Effector memory CD4-positive, alpha-beta T cell (primary cell): ENCODE measurements around the gene DACT2.
"Not testable (repeated sequence)": the region's sequence is repeated elsewhere in the genome, so short reads cannot be mapped to it uniquely, and the experiment has no call there.

Experiments used
- DNase-seq, 3 donors: peaks; one replicate each; pipeline ENCODE4 v3.0.0-alpha.2; 2020
- H3K27ac ChIP-seq: 2 replicates; pipeline ENCODE4 v1.7.0; 2013; ENCODE audit warnings: mild to moderate bottlenecking, low read length, moderate library complexity; ENCODE audit not compliant: insufficient read depth, poor library complexity, severe bottlenecking
- H3K27me3 ChIP-seq: replicated peaks from 2 replicates; pipeline ENCODE4 v1.7.0; 2013; ENCODE audit warnings: mild to moderate bottlenecking, low read length; ENCODE audit not compliant: insufficient read depth, control insufficient read depth, poor library complexity, severe bottlenecking
- H3K36me3 ChIP-seq: 2 replicates; pipeline ENCODE4 v1.7.0; 2013; ENCODE audit warnings: mild to moderate bottlenecking, low read length, moderate library complexity; ENCODE audit not compliant: control insufficient read depth, insufficient read depth
- H3K4me1 ChIP-seq: 2 replicates; pipeline ENCODE4 v1.7.0; 2013; ENCODE audit warnings: low read length, mild to moderate bottlenecking; ENCODE audit not compliant: control insufficient read depth, insufficient read depth, poor library complexity, severe bottlenecking
- H3K4me3 ChIP-seq: 2 replicates; pipeline ENCODE4 v1.7.0; 2013; ENCODE audit warnings: low read length, low read depth, mild to moderate bottlenecking; ENCODE audit not compliant: insufficient read depth, poor library complexity, severe bottlenecking
- H3K9me3 ChIP-seq: 2 replicates; pipeline ENCODE4 v1.7.0; 2013; ENCODE audit warnings: mild to moderate bottlenecking, low read length, moderate library complexity; ENCODE audit not compliant: control insufficient read depth

Gene DACT2

GRCh38 chr6:168292826-168293225 is 26.8 kb downstream of the DACT2 start:
- Histone ChIP-seq H3K27ac (no peak overlapping the region), H3K36me3 (no peaks in the 10 kb centered on the region), H3K27me3 (no peaks in the 10 kb centered on the region), H3K4me1 (no peaks in the 10 kb centered on the region), H3K9me3 (no peaks in the 10 kb centered on the region), H3K4me3 (no peak overlapping the region)
- no peak for DNase-seq

DNA sequence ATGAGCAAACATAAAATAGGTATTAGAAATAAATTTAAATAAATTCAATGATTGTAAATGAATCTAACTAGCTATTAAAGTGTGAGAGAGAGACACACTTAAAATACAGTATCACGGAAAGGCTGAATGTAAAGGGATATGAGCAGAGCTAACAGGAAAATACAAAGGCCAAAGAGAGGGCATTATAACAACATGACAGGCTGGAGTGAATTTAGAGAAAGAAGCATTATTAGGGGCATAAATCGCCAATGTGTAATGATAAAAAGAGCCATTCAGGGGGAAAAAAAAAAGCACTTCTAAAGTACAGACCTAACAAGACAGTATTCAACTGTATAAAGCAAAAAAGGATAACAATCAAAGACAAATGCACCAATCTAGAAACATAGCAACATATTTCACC is 28.1 kb downstream of the DACT2 start:
- Histone ChIP-seq H3K9me3 (no peaks in the 10 kb centered on the region), H3K4me3 (no peak overlapping the region), H3K27ac (no peak overlapping the region), H3K4me1 (no peaks in the 10 kb centered on the region), H3K27me3 (no peaks in the 10 kb centered on the region), H3K36me3 (no peaks in the 10 kb centered on the region)
- DNase-seq = no peak

DNA sequence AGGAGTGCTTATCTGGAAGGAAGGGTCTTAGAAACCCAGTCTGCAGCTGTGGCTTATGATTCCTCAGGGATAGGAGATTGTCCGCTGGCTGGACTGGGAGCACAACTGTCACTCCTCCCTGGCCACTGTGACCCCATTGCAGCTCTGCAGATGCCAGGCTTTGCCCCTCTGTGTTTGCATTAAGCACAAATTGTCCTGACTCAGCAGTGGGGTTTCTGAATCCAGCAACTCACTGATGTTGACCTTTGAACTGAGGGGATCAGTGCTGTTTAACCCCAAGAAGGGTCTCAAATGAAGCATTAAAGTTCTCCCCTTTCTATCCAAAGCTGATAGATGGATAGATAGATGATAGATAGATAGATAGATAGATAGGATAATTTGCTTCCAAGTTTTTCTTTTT is 29.5 kb downstream of the DACT2 start:
- H3K27me3 ChIP-seq = no peaks in the 10 kb centered on the region
- H3K9me3 ChIP-seq = no peaks in the 10 kb centered on the region
- DNase-seq = no peak
- no peaks in the 10 kb centered on the region for H3K4me1 ChIP-seq
- H3K27ac ChIP-seq = no peak overlapping the region
- H3K36me3 ChIP-seq = no peaks in the 10 kb centered on the region
- no peak overlapping the region for H3K4me3 ChIP-seq

DNA sequence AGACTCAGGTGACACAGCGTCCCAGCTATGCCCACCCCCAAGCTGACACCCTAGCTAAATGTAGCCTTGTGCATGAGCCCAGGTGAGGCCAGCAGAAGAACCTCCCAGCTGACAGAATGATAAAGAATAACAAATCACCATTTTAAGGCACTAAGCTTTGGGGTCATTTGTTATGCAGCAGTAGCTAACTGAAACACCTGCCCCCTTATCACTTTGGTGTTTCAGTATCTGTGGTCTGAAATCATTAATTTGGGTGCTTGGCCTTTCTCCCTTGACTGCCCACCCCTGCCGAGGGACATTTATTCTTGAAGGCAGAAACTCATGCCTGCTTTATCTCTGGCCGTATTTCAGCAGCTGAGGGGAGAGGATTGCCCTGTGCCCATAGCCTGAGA is 30.0 kb downstream of the DACT2 start:
- H3K4me3 ChIP-seq = no peak overlapping the region
- no peak for DNase-seq
- no peak overlapping the region for H3K27ac ChIP-seq
- no peaks in the 10 kb centered on the region for H3K36me3 ChIP-seq
- no peaks in the 10 kb centered on the region for H3K27me3 ChIP-seq
- H3K9me3 ChIP-seq = no peaks in the 10 kb centered on the region
- no peaks in the 10 kb centered on the region for H3K4me1 ChIP-seq

- no peak for DNase-seq
- no peak overlapping the region for H3K27ac ChIP-seq
- no peak overlapping the region for H3K4me3 ChIP-seq
- no peaks in the 10 kb centered on the region for H3K9me3 ChIP-seq
- H3K27me3 ChIP-seq = no peaks in the 10 kb centered on the region
- no peaks in the 10 kb centered on the region for H3K36me3 ChIP-seq
- no peaks in the 10 kb centered on the region for H3K4me1 ChIP-seq
Observed at GRCh38 chr6:168288781-168289570, 30.6 kb downstream of the DACT2 start.

DNA sequence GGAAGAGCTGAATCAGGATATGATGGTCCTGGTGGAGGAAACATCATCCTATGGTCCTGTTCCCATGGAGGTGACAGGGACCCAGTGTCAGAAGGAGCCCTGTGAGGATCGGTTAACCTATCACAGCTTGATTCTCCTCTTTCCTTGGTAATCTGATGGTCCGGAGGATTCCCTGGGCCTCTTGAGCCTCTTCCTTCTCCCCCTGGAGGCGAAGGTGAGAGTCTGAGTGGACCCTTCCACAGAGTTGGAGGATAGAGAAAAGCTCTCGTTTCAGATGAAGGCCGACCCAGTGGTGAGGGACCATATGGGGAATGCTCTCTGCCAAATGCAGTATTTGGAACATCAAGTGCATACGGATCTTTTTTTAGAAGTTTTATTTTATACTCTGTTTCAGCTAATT is 32.1 kb downstream of the DACT2 start:
- not testable (repeated sequence) for DNase-seq, H3K4me1 ChIP-seq, H3K9me3 ChIP-seq, H3K4me3 ChIP-seq, H3K27me3 ChIP-seq, H3K27ac ChIP-seq, H3K36me3 ChIP-seq

DNA sequence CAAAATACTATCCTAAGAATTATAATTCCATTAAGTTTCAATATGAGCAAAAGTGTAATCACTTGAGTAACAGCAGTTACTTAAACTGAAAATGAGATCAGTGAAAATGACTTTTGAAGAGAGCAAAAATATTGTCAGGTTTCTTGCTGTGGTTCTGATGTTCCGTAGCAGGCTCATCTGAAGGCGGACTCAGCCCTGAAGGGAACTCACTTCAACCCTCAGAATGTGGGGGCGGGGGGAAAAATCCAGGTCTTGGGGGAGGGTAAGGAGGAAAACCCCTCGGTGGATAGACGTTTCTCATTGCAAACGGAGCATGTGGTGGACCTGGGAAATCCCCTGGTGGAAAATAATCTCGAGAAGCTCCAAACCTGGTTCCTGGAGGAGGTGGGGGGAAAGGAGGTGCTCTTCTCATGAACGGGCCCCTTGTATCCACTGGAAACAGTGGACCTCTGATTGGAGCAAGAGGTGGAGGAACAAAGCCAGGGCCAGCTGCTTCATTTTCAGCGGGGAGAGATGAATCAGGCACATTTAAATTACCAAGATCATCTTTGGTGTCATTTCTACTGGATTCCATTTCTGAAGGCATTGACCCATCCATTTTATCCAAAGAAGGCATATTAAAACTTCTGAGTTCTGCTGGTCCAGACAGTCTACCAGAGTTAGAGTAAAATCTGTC is 32.7 kb downstream of the DACT2 start:
- H3K27ac ChIP-seq, H3K9me3 ChIP-seq, H3K27me3 ChIP-seq, H3K4me1 ChIP-seq, DNase-seq, H3K36me3 ChIP-seq, H3K4me3 ChIP-seq: not testable (repeated sequence)

- H3K4me1 ChIP-seq = no peaks in the 10 kb centered on the region
- no peak overlapping the region for H3K4me3 ChIP-seq
- no peak overlapping the region for H3K27ac ChIP-seq
- H3K27me3 ChIP-seq = no peaks in the 10 kb centered on the region
- no peaks in the 10 kb centered on the region for H3K9me3 ChIP-seq
- no peaks in the 10 kb centered on the region for H3K36me3 ChIP-seq
- no peak for DNase-seq
Observed at GRCh38 chr6:168286116-168286515, 33.5 kb downstream of the DACT2 start.

- H3K9me3 ChIP-seq = no peaks in the 10 kb centered on the region
Observed at GRCh38 chr6:168285456-168285855, 34.1 kb downstream of the DACT2 start.

DNA sequence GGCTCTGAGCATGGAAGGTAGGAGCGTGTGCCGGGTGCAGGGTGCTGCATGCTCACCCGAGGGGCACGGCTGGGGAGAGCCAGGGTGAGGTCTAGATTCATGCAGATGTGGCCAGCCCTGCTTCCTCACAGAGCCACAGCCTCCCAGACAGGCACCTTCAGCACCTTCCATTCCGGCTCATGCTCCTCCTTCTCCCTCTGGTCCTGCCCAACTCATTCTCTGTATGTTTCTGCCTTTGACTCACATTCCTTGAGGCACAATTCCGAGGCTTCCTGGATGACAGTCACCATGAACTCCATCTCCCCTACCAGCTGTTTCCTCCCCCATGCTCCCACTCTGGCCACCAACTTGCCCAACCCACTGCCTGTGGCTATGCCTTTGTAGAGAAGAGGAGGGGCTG is 35.4 kb downstream of the DACT2 start:
- no peak overlapping the region for H3K27ac ChIP-seq
- H3K36me3 ChIP-seq = no peaks in the 10 kb centered on the region
- no peaks in the 10 kb centered on the region for H3K27me3 ChIP-seq
- no peak overlapping the region for H3K4me3 ChIP-seq
- DNase-seq = no peak
- H3K9me3 ChIP-seq = no peaks in the 10 kb centered on the region
- no peaks in the 10 kb centered on the region for H3K4me1 ChIP-seq

More at GRCh38 chr6:168285456-168285855, 34.1 kb downstream of the DACT2 start:
- H3K36me3 ChIP-seq = no peaks in the 10 kb centered on the region
- no peaks in the 10 kb centered on the region for H3K27me3 ChIP-seq
- no peaks in the 10 kb centered on the region for H3K4me1 ChIP-seq
- no peak overlapping the region for H3K4me3 ChIP-seq
- H3K27ac ChIP-seq = no peak overlapping the region
- DNase-seq = no peak
